Liver (tissue), 9 donors: Measurements from ENCODE around the gene OFD1. TPM values are rescaled to one million over a fixed set of nuclear protein-coding genes. Genes with fewer than 3 reads are reported as not detected.

Experiments used
- DNase-seq: peaks from one replicate; pipeline ENCODE4 v3.0.0-alpha.2; 2017; ENCODE audit warnings: low spot score
- H3K27ac ChIP-seq, 2 donors: one replicate each; pipeline ENCODE4 v1.7.0; 2013; ENCODE audit warnings: inconsistent platforms in 2 of 2, low read length in 2 of 2, control low read depth in 1 of 2, low read depth in 1 of 2, mild to moderate bottlenecking in 1 of 2
- H3K27me3 ChIP-seq, 4 donors: one replicate each; pipeline versions ENCODE4 v1.6.1 to v1.7.0; 2013; ENCODE audit warnings: low read length in 3 of 4, inconsistent platforms in 1 of 4, mild to moderate bottlenecking in 1 of 4, moderate library complexity in 1 of 4; ENCODE audit not compliant: control insufficient read depth in 4 of 4, insufficient read depth in 4 of 4
- H3K36me3 ChIP-seq, 4 donors: one replicate each; pipeline versions ENCODE4 v1.6.1 to v1.7.0; 2013; ENCODE audit warnings: low read length in 3 of 4, mild to moderate bottlenecking in 3 of 4, low read depth in 1 of 4, moderate library complexity in 1 of 4; ENCODE audit not compliant: control insufficient read depth in 4 of 4, insufficient read depth in 3 of 4
- H3K4me1 ChIP-seq, 4 donors: one replicate each; pipeline versions ENCODE4 v1.6.1 to v1.7.0; 2013; ENCODE audit warnings: low read length in 3 of 4, mild to moderate bottlenecking in 3 of 4, moderate library complexity in 1 of 4; ENCODE audit not compliant: control insufficient read depth in 4 of 4, insufficient read depth in 4 of 4
- H3K4me3 ChIP-seq, 3 donors: one replicate each; pipeline versions ENCODE4 v1.6.1 to v1.7.0; 2013; ENCODE audit warnings: low read length in 3 of 3, control low read depth in 1 of 3, low read depth in 1 of 3, mild to moderate bottlenecking in 1 of 3
- H3K9ac ChIP-seq, 2 donors: one replicate each; pipeline ENCODE4 v1.7.0; 2013; ENCODE audit warnings: low read length in 2 of 2, mild to moderate bottlenecking in 2 of 2, moderate library complexity in 2 of 2, control low read depth in 1 of 2, low read depth in 1 of 2
- H3K9me3 ChIP-seq, 4 donors: one replicate each; pipeline versions ENCODE4 v1.6.1 to v1.7.0; 2013; ENCODE audit warnings: low read length in 3 of 4; ENCODE audit not compliant: control insufficient read depth in 4 of 4
- EGR1 ChIP-seq, 2 donors: IDR thresholded peaks; 2 replicates each; pipeline ENCODE4 v1.6.1; 2016 to 2018; ENCODE audit warnings: antibody characterized with exemption in 2 of 2, low read depth in 2 of 2
- FOXA1 ChIP-seq: IDR thresholded peaks from 2 replicates; pipeline ENCODE4 v1.6.1; 2016; ENCODE audit warnings: antibody characterized with exemption
- FOXA2 ChIP-seq: IDR thresholded peaks from 2 replicates; pipeline ENCODE4 v1.6.1; 2016; ENCODE audit warnings: antibody characterized with exemption
- GABPA ChIP-seq, 2 donors: IDR thresholded peaks in 1 of 2; conservative IDR thresholded peaks in 1 of 2; 2 replicates each; pipeline ENCODE4 v1.6.1; 2016; ENCODE audit warnings: antibody characterized with exemption in 2 of 2, mild to moderate bottlenecking in 1 of 2, moderate library complexity in 1 of 2
- HNF4A ChIP-seq, 2 donors: conservative IDR thresholded peaks; 2 replicates each; pipeline ENCODE4 v1.6.1; 2016; ENCODE audit warnings: antibody characterized with exemption in 2 of 2, mild to moderate bottlenecking in 2 of 2
- HNF4G ChIP-seq: IDR thresholded peaks from 2 replicates; pipeline ENCODE4 v1.6.1; 2016; ENCODE audit warnings: antibody characterized with exemption
- JUND ChIP-seq, 2 donors: IDR thresholded peaks; 2 replicates each; pipeline ENCODE4 v1.6.1; 2016; ENCODE audit warnings: antibody characterized with exemption in 2 of 2
- RAD21 ChIP-seq, 2 donors: IDR thresholded peaks; 2 replicates each; pipeline ENCODE4 v1.6.1; 2016; ENCODE audit warnings: antibody characterized with exemption in 2 of 2, mild to moderate bottlenecking in 2 of 2
- RXRA ChIP-seq, 2 donors: IDR thresholded peaks; 2 replicates each; pipeline ENCODE4 v1.6.1; 2017 to 2018; ENCODE audit warnings: antibody characterized with exemption in 2 of 2, mild to moderate bottlenecking in 1 of 2
- SP1 ChIP-seq: IDR thresholded peaks from 2 replicates; pipeline ENCODE4 v1.6.1; 2018; ENCODE audit warnings: antibody characterized with exemption, mild to moderate bottlenecking
- TAF1 ChIP-seq: conservative IDR thresholded peaks from 2 replicates; pipeline ENCODE4 v1.6.1; 2016; ENCODE audit warnings: antibody characterized with exemption, mild to moderate bottlenecking
- YY1 ChIP-seq: IDR thresholded peaks from 2 replicates; pipeline ENCODE4 v1.6.1; 2016; ENCODE audit warnings: antibody characterized with exemption, mild to moderate bottlenecking
- WGBS: extraction: QIAGEN DNeasy Blood & Tissue Kit; methylation state at CpG from one replicate; pipeline ENCODE4 v1.1.7; 2013; 5-methylcytosine and 5-hydroxymethylcytosine counted together
- polyA plus RNA-seq, 2 donors: library from polyadenylated mRNA; stranded (reverse) in 1 of 2; unstranded in 1 of 2; fragments of 200-250 nt in 1 of 2; fragments of >200 nt in 1 of 2; fragmentation: Nextera tagmentation in 1 of 2; extraction: Ambion mirVana in 1 of 2; gene quantifications; one replicate each; pipeline versions ENCODE4 v1.2.1 to v1.2.3, GENCODE V29; 2013 to 2015
- total RNA-seq, 2 donors: library from RNA; depleted of rRNA; stranded (reverse); fragments of >200 nt; gene quantifications; one replicate each; pipeline ENCODE4 v1.2.3, GENCODE V29; 2014
- TF ChIP-seq, protein P1 (sequence below): IDR thresholded peaks from 2 replicates; pipeline ENCODE4 v1.6.1; 2016; ENCODE audit warnings: antibody characterized with exemption
- TF ChIP-seq, protein P2 (sequence below): IDR thresholded peaks from 2 replicates; pipeline ENCODE4 v1.6.1; 2016; ENCODE audit warnings: antibody characterized with exemption, mild to moderate bottlenecking
- TF ChIP-seq, protein P3 (sequence below): IDR thresholded peaks from 2 replicates; pipeline ENCODE4 v1.6.1; 2016; ENCODE audit warnings: antibody characterized with exemption
- TF ChIP-seq, protein P4 (sequence below): IDR thresholded peaks from 2 replicates; pipeline ENCODE4 v1.6.1; 2016; ENCODE audit warnings: antibody characterized with exemption
- TF ChIP-seq, protein P5 (sequence below): fragments of 150-350 bp; IDR thresholded peaks from 2 replicates; pipeline ENCODE4 v1.5.1; 2017; ENCODE audit warnings: improper control_type of control experiment, low read depth, low read length; ENCODE audit not compliant: missing input control
- donor health status: healthy.
- donor health status: healthy.
- donor health status: healthy.
- donor health status: healthy.
- donor health status: healthy.

The OFD1 gene
- total and polyA plus RNA-seq, 4 donors: 2.9 to 15.7 (median 9.6) TPM

DNA sequence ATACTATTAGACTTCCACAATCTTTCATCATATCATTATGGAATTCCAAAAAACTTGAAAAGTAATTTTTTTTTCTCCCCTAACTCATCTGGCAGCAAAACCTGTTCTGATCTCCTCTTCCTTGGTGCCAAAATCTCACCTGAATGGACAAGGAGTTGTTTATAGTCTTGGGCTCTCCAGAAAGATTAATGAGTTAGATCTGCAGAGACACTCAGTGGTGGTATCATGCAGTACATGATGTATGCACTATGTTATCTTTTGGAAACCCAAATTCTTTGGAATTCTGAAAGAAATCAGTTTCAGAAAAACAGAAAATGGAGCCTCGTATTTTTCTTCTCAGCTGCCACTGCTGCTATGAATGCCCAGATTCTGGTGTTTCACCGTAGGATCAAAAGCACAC is 70.7 kb downstream of the OFD1 start:
- 81% methylated on average over 2 of the region's 2 CpGs for WGBS
- H3K36me3 ChIP-seq: no peaks in the 10 kb centered on the region
- no peaks in the 10 kb centered on the region for H3K27me3 ChIP-seq
- no peak overlapping the region for H3K27ac ChIP-seq
- no peaks in the 10 kb centered on the region for H3K4me1 ChIP-seq
- H3K9ac ChIP-seq: no peak overlapping the region
- H3K4me3 ChIP-seq: no peak overlapping the region
- TF ChIP-seq SP1: no peak
- TF ChIP-seq GABPA (IDR thresholded peaks at IDR 0.05 in 1 of 2, conservative IDR thresholded peaks at IDR 0.05 in 1 of 2): no peak
- no peak for TF ChIP-seq YY1
- TF ChIP-seq, protein P1, sequence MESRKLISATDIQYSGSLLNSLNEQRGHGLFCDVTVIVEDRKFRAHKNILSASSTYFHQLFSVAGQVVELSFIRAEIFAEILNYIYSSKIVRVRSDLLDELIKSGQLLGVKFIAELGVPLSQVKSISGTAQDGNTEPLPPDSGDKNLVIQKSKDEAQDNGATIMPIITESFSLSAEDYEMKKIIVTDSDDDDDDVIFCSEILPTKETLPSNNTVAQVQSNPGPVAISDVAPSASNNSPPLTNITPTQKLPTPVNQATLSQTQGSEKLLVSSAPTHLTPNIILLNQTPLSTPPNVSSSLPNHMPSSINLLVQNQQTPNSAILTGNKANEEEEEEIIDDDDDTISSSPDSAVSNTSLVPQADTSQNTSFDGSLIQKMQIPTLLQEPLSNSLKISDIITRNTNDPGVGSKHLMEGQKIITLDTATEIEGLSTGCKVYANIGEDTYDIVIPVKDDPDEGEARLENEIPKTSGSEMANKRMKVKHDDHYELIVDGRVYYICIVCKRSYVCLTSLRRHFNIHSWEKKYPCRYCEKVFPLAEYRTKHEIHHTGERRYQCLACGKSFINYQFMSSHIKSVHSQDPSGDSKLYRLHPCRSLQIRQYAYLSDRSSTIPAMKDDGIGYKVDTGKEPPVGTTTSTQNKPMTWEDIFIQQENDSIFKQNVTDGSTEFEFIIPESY: no peak
- no peak for TF ChIP-seq FOXA2
- no peak for TF ChIP-seq HNF4G
- no peak for TF ChIP-seq HNF4A (conservative IDR thresholded peaks at IDR 0.05)
- TF ChIP-seq RAD21 (IDR thresholded peaks at IDR 0.05): no peak
- TF ChIP-seq RXRA (IDR thresholded peaks at IDR 0.05): no peak
- TF ChIP-seq FOXA1: no peak
- TF ChIP-seq, protein P2, sequence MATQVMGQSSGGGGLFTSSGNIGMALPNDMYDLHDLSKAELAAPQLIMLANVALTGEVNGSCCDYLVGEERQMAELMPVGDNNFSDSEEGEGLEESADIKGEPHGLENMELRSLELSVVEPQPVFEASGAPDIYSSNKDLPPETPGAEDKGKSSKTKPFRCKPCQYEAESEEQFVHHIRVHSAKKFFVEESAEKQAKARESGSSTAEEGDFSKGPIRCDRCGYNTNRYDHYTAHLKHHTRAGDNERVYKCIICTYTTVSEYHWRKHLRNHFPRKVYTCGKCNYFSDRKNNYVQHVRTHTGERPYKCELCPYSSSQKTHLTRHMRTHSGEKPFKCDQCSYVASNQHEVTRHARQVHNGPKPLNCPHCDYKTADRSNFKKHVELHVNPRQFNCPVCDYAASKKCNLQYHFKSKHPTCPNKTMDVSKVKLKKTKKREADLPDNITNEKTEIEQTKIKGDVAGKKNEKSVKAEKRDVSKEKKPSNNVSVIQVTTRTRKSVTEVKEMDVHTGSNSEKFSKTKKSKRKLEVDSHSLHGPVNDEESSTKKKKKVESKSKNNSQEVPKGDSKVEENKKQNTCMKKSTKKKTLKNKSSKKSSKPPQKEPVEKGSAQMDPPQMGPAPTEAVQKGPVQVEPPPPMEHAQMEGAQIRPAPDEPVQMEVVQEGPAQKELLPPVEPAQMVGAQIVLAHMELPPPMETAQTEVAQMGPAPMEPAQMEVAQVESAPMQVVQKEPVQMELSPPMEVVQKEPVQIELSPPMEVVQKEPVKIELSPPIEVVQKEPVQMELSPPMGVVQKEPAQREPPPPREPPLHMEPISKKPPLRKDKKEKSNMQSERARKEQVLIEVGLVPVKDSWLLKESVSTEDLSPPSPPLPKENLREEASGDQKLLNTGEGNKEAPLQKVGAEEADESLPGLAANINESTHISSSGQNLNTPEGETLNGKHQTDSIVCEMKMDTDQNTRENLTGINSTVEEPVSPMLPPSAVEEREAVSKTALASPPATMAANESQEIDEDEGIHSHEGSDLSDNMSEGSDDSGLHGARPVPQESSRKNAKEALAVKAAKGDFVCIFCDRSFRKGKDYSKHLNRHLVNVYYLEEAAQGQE: no peak
- TF ChIP-seq, protein P3, sequence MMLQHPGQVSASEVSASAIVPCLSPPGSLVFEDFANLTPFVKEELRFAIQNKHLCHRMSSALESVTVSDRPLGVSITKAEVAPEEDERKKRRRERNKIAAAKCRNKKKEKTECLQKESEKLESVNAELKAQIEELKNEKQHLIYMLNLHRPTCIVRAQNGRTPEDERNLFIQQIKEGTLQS: no peak
- TF ChIP-seq, protein P4, sequence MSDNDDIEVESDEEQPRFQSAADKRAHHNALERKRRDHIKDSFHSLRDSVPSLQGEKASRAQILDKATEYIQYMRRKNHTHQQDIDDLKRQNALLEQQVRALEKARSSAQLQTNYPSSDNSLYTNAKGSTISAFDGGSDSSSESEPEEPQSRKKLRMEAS: no peak
- no peak for TF ChIP-seq TAF1
- TF ChIP-seq, protein P5, sequence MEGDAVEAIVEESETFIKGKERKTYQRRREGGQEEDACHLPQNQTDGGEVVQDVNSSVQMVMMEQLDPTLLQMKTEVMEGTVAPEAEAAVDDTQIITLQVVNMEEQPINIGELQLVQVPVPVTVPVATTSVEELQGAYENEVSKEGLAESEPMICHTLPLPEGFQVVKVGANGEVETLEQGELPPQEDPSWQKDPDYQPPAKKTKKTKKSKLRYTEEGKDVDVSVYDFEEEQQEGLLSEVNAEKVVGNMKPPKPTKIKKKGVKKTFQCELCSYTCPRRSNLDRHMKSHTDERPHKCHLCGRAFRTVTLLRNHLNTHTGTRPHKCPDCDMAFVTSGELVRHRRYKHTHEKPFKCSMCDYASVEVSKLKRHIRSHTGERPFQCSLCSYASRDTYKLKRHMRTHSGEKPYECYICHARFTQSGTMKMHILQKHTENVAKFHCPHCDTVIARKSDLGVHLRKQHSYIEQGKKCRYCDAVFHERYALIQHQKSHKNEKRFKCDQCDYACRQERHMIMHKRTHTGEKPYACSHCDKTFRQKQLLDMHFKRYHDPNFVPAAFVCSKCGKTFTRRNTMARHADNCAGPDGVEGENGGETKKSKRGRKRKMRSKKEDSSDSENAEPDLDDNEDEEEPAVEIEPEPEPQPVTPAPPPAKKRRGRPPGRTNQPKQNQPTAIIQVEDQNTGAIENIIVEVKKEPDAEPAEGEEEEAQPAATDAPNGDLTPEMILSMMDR: no peak
- no peak for DNase-seq
- no peaks in the 10 kb centered on the region for H3K9me3 ChIP-seq

DNA sequence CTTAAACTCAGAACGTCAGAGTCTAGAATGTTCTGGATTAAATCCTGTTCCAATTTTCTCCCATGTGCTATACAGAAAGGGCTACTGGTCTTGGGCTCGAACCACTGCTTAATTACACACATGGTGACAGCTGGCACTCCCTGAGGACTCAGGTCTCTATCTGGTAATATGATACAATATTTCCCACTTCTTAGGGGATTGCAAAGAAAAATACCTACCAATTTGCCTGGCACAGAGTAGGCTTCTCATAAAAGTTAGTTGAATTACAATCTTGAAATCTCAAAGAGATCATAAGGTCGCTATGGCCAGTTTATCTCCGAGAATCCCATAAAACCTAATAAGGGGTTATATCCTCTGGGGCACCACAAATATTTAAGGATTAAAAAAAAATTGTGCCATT is 73.7 kb downstream of the OFD1 start:
- Histone ChIP-seq H3K4me3 (no peak overlapping the region), H3K9ac (no peak overlapping the region), H3K27ac (no peak overlapping the region), H3K9me3 (no peaks in the 10 kb centered on the region), H3K36me3 (no peaks in the 10 kb centered on the region), H3K27me3 (no peaks in the 10 kb centered on the region), H3K4me1 (no peaks in the 10 kb centered on the region)
- 56% methylated on average over 4 of the region's 4 CpGs for WGBS
- DNase-seq: no peak
- TF ChIP-seq, protein P1: no peak
- TF ChIP-seq HNF4A (conservative IDR thresholded peaks at IDR 0.05) (no peak), FOXA2 (no peak), JUND (IDR thresholded peaks at IDR 0.05) (no peak), RXRA (IDR thresholded peaks at IDR 0.05) (no peak), FOXA1 (no peak), HNF4G (no peak), YY1 (no peak), TAF1 (no peak), SP1 (no peak), EGR1 (IDR thresholded peaks at IDR 0.05; ENCODE audit: low read depth in 2 of 2) (no peak)
- TF ChIP-seq, protein P5: no peak
